ENCODE results near the gene NUDT16L1. TPM values are rescaled to one million over a fixed set of nuclear protein-coding genes. Genes with fewer than 3 reads are reported as not detected.

The NUDT16L1 gene
- total RNA-seq, 1 donor from 2014 or later: 77.3 TPM

- H3K27ac ChIP-seq: no peak overlapping the region
- no peak for TF ChIP-seq CTCF (IDR thresholded peaks at IDR 0.05)
- DNase-seq (ENCODE audit: low spot score in 2 of 2): no peak
- peaks cover 15 to 18% of the 10 kb centered on the region in 2 donors for H3K4me1 ChIP-seq
- no peak overlapping the region for H3K4me3 ChIP-seq
- no peaks in the 10 kb centered on the region for H3K9me3 ChIP-seq
- H3K27me3 ChIP-seq: no peaks in the 10 kb centered on the region
- intact Hi-C loops (cut with DNase I): loop anchor here (5.0 kb wide), 1 partner anchor 73 kb away; no protein-coding TSS in a partner anchor
- peaks cover 26 to 46% of the 10 kb centered on the region in 2 donors for H3K36me3 ChIP-seq
Measured at GRCh38 chr16:4689864-4690704, 3.3 kb upstream of the NUDT16L1 start.

GRCh38 chr16:4690946-4691665, 2.3 kb upstream of the NUDT16L1 start:
- Histone ChIP-seq H3K36me3 (peaks cover 17 to 44% of the 10 kb centered on the region in 2 donors), H3K4me3 (no peak overlapping the region), H3K4me1 (peaks cover 15 to 25% of the 10 kb centered on the region in 2 donors), H3K27me3 (no peaks in the 10 kb centered on the region), H3K27ac (no peak overlapping the region), H3K9me3 (no peaks in the 10 kb centered on the region)
- no peak for TF ChIP-seq CTCF (IDR thresholded peaks at IDR 0.05)
- intact Hi-C loops (cut with DNase I): loop anchor here (5.0 kb wide), 1 partner anchor 74 kb away; no protein-coding TSS in a partner anchor
- DNase-seq (ENCODE audit: low spot score in 2 of 2): no peak

- H3K4me1 ChIP-seq: peaks cover 15 to 32% of the 10 kb centered on the region in 2 donors
- no peak for TF ChIP-seq CTCF (IDR thresholded peaks at IDR 0.05)
- intact Hi-C loops (cut with DNase I): loop anchor here (2.0 to 5.0 kb wide), 2 partner anchors 75 to 77 kb away; no protein-coding TSS in a partner anchor
- no peaks in the 10 kb centered on the region for H3K27me3 ChIP-seq
- H3K9me3 ChIP-seq: no peaks in the 10 kb centered on the region
- no peak overlapping the region for H3K4me3 ChIP-seq
- peaks cover 17 to 44% of the 10 kb centered on the region in 2 donors for H3K36me3 ChIP-seq
- DNase-seq (ENCODE audit: low spot score in 2 of 2): peak in 1 of 2 donors; percentile 66
- no peak overlapping the region for H3K27ac ChIP-seq
Measured at GRCh38 chr16:4691666-4692412, 1.5 kb upstream of the NUDT16L1 start.

GRCh38 chr16:4692460-4693295, 684 bp upstream of the NUDT16L1 start:
- H3K4me3 ChIP-seq: peak overlapping the region; percentile 85 to 93
- no peak for TF ChIP-seq CTCF (IDR thresholded peaks at IDR 0.05)
- H3K9me3 ChIP-seq: no peaks in the 10 kb centered on the region
- peaks cover 19 to 46% of the 10 kb centered on the region in 2 donors for H3K36me3 ChIP-seq
- peaks cover 15 to 32% of the 10 kb centered on the region in 2 donors for H3K4me1 ChIP-seq
- intact Hi-C loops (cut with DNase I): loop anchor here (1.0 to 5.0 kb wide), 3 partner anchors 42 to 76 kb away; partner anchors contain the start of genes ANKS3 and DNAAF8
- peak in 1 of 2 donors; percentile 66 for DNase-seq (ENCODE audit: low spot score in 2 of 2)
- H3K27ac ChIP-seq: peak overlapping the region; percentile 61 to 78
- no peaks in the 10 kb centered on the region for H3K27me3 ChIP-seq

Measured in ascending aorta (tissue), 2 donors.